NB4 (cell line): Measurements from ENCODE around the gene COL4A1.

Experiments used
- CTCF ChIP-seq: IDR thresholded peaks from one replicate; pipeline ENCODE4 v1.5.1; 2012; ENCODE audit warnings: low read depth, low read length
- MAX ChIP-seq: IDR thresholded peaks from 2 replicates; pipeline ENCODE4 v1.6.1; 2011; ENCODE audit warnings: low read depth, low read length
- MYC ChIP-seq: IDR thresholded peaks from 2 replicates; pipeline ENCODE4 v1.6.1; 2011; ENCODE audit warnings: low read depth, low read length
- POLR2A ChIP-seq: IDR thresholded peaks from 2 replicates; pipeline ENCODE4 v1.6.1; 2011; ENCODE audit warnings: mild to moderate bottlenecking; ENCODE audit not compliant: insufficient read length; ENCODE audit errors: extremely low read depth

- no peak for TF ChIP-seq CTCF
- TF ChIP-seq POLR2A = no peak
- no peak for TF ChIP-seq MAX
- TF ChIP-seq MYC = no peak
Measured at GRCh38 chr13:110197026-110197425, 109.9 kb downstream of the COL4A1 start.
